Suprapubic skin (tissue), 4 donors: ENCODE measurements around the gene SLC4A9. TPM values are rescaled to one million over a fixed set of nuclear protein-coding genes. Genes with fewer than 3 reads are reported as not detected.

ENCODE experiments used
- DNase-seq, 2 donors: peaks; one replicate each; pipeline ENCODE4 v3.0.0-alpha.2; 2019; ENCODE audit warnings: low spot score in 2 of 2
- H3K27ac ChIP-seq: fragments of 200-600 bp; sonication (generic); one replicate; pipeline ENCODE4 v1.5.1; 2019
- H3K27me3 ChIP-seq: fragments of 200-600 bp; sonication (generic); one replicate; pipeline ENCODE4 v1.5.1; 2019
- H3K36me3 ChIP-seq: fragments of 200-600 bp; sonication (generic); one replicate; pipeline ENCODE4 v1.5.1; 2019
- H3K4me1 ChIP-seq: fragments of 200-600 bp; sonication (generic); one replicate; pipeline ENCODE4 v1.5.1; 2019
- H3K4me3 ChIP-seq: fragments of 200-600 bp; sonication (generic); one replicate; pipeline ENCODE4 v1.5.1; 2019; ENCODE audit warnings: mild to moderate bottlenecking
- H3K9me3 ChIP-seq: fragments of 200-600 bp; sonication (generic); one replicate; pipeline ENCODE4 v1.5.1; 2019
- EP300 ChIP-seq: sonication (generic); formaldehyde crosslinking; IDR thresholded peaks from one replicate; pipeline ENCODE4 v1.6.1; 2017; ENCODE audit warnings: antibody characterized with exemption
- POLR2A ChIP-seq, 2 donors: fragments of 450-650 bp; IDR thresholded peaks; one replicate each; pipeline ENCODE4 v1.6.1; 2017; ENCODE audit warnings: antibody characterized with exemption in 2 of 2, mild to moderate bottlenecking in 2 of 2, moderate library complexity in 2 of 2
- POLR2AphosphoS5 ChIP-seq, 3 donors: sonication (generic); formaldehyde crosslinking; IDR thresholded peaks; one replicate each; pipeline ENCODE4 v1.6.1; 2017; ENCODE audit warnings: antibody characterized with exemption in 3 of 3
- WGBS: methylation state at CpG from one replicate; pipeline ENCODE4 v1.1.5; 2018; 5-methylcytosine and 5-hydroxymethylcytosine counted together
- total RNA-seq, 4 donors: library from RNA; depleted of rRNA; stranded (reverse); fragments of >200 nt; gene quantifications; one replicate each; pipeline ENCODE4 v1.1.0, GENCODE V29; 2016
- TF ChIP-seq, protein P1 (sequence below), 2 donors: fragments of 200-600 bp in 1 of 2; fragments of 450-650 bp in 1 of 2; sonication (generic) in 1 of 2; IDR thresholded peaks; one replicate each; pipeline ENCODE4 v1.5.1; 2016 to 2019; ENCODE audit warnings: antibody characterized with exemption in 2 of 2, mild to moderate bottlenecking in 1 of 2, moderate library complexity in 1 of 2

Gene SLC4A9
- total RNA-seq, 4 donors from 2014 or later = 0.56 TPM; not detected in 3

- TF ChIP-seq, protein P1, sequence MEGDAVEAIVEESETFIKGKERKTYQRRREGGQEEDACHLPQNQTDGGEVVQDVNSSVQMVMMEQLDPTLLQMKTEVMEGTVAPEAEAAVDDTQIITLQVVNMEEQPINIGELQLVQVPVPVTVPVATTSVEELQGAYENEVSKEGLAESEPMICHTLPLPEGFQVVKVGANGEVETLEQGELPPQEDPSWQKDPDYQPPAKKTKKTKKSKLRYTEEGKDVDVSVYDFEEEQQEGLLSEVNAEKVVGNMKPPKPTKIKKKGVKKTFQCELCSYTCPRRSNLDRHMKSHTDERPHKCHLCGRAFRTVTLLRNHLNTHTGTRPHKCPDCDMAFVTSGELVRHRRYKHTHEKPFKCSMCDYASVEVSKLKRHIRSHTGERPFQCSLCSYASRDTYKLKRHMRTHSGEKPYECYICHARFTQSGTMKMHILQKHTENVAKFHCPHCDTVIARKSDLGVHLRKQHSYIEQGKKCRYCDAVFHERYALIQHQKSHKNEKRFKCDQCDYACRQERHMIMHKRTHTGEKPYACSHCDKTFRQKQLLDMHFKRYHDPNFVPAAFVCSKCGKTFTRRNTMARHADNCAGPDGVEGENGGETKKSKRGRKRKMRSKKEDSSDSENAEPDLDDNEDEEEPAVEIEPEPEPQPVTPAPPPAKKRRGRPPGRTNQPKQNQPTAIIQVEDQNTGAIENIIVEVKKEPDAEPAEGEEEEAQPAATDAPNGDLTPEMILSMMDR (IDR thresholded peaks at IDR 0.05) = no peak
- TF ChIP-seq POLR2AphosphoS5 (IDR thresholded peaks at IDR 0.05) (no peak), EP300 (no peak), POLR2A (IDR thresholded peaks at IDR 0.05) (no peak)
- 83% methylated on average over 2 of the region's 2 CpGs for WGBS
- Histone ChIP-seq H3K4me3 (no peak overlapping the region), H3K36me3 (no peaks in the 10 kb centered on the region), H3K4me1 (no peaks in the 10 kb centered on the region), H3K27me3 (no peaks in the 10 kb centered on the region), H3K9me3 (no peaks in the 10 kb centered on the region), H3K27ac (no peak overlapping the region)
- no peak for DNase-seq
These were observed 23.3 kb downstream of the SLC4A9 start for GRCh38 chr5:140383300-140383699.

- Histone ChIP-seq H3K27ac (no peak overlapping the region), H3K4me1 (peaks cover 3% of the 10 kb centered on the region), H3K36me3 (no peaks in the 10 kb centered on the region), H3K9me3 (no peaks in the 10 kb centered on the region), H3K4me3 (no peak overlapping the region), H3K27me3 (no peaks in the 10 kb centered on the region)
- 95% methylated on average over 2 of the region's 2 CpGs for whole genome bisulfite sequencing
- TF ChIP-seq EP300 (no peak), POLR2A (IDR thresholded peaks at IDR 0.05) (no peak), POLR2AphosphoS5 (IDR thresholded peaks at IDR 0.05) (no peak)
- TF ChIP-seq, protein P1 (IDR thresholded peaks at IDR 0.05) = no peak
- DNase-seq = no peak
These were observed 28.1 kb downstream of the SLC4A9 start for GRCh38 chr5:140388052-140388451.

GRCh38 chr5:140391312-140391711 lies 31.3 kb downstream of the SLC4A9 start:
- TF ChIP-seq, protein P1 (IDR thresholded peaks at IDR 0.05) = no peak
- TF ChIP-seq POLR2A (IDR thresholded peaks at IDR 0.05) (no peak), EP300 (no peak), POLR2AphosphoS5 (IDR thresholded peaks at IDR 0.05) (no peak)

GRCh38 chr5:140391732-140392131 lies 31.7 kb downstream of the SLC4A9 start:
- H3K9me3 ChIP-seq = no peaks in the 10 kb centered on the region
- H3K4me1 ChIP-seq = peaks cover 3% of the 10 kb centered on the region
- TF ChIP-seq POLR2A (IDR thresholded peaks at IDR 0.05) = no peak
- no peak for TF ChIP-seq EP300
- no peak for TF ChIP-seq POLR2AphosphoS5 (IDR thresholded peaks at IDR 0.05)
- TF ChIP-seq, protein P1 (IDR thresholded peaks at IDR 0.05) = no peak
- WGBS = 77% methylated on average over 1 of the region's 1 CpG
- H3K4me3 ChIP-seq = no peak overlapping the region
- no peaks in the 10 kb centered on the region for H3K36me3 ChIP-seq
- H3K27me3 ChIP-seq = no peaks in the 10 kb centered on the region
- no peak for DNase-seq
- H3K27ac ChIP-seq = no peak overlapping the region

More at GRCh38 chr5:140391312-140391711, 31.3 kb downstream of the SLC4A9 start:
- Histone ChIP-seq H3K27ac (no peak overlapping the region), H3K4me3 (no peak overlapping the region), H3K36me3 (no peaks in the 10 kb centered on the region), H3K27me3 (no peaks in the 10 kb centered on the region), H3K4me1 (peaks cover 3% of the 10 kb centered on the region), H3K9me3 (no peaks in the 10 kb centered on the region)
- DNase-seq = no peak
- 50% methylated on average over 1 of the region's 1 CpG for WGBS

GRCh38 chr5:140393738-140394137 lies 33.7 kb downstream of the SLC4A9 start:
- DNase-seq = no peak
- Histone ChIP-seq H3K36me3 (no peaks in the 10 kb centered on the region), H3K4me3 (no peak overlapping the region), H3K9me3 (no peaks in the 10 kb centered on the region), H3K27ac (no peak overlapping the region), H3K27me3 (no peaks in the 10 kb centered on the region), H3K4me1 (peaks cover 13% of the 10 kb centered on the region)
- TF ChIP-seq, protein P1 (IDR thresholded peaks at IDR 0.05) = no peak
- TF ChIP-seq POLR2AphosphoS5 (IDR thresholded peaks at IDR 0.05) (no peak), EP300 (no peak), POLR2A (IDR thresholded peaks at IDR 0.05) (no peak)
- WGBS = 96% methylated on average over 2 of the region's 2 CpGs
